Measurements from ENCODE around the gene PPP2R5B.

Gene PPP2R5B

DNA sequence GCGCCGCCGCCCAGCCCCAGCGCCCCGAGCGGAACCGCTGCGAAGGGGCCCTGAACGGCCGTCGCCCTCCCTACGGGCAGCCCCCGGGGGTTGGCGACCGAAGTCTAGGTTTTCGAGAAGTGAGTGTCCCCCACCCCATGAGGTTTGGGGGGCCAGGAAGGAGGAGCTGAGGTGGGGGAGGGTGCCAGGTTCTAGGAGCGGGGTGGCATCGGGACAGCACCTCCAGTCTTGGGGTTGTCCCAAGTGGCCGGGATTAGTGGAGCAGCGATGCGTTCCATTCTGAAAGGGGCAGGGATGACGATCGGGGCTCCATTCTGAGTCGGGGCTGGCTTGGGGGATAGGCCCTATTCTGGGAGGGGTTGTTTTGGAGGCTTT, 408 bp downstream of the PPP2R5B start:
- no peaks in the 10 kb centered on the region for H3K27me3 Mint-ChIP-seq
- H3K36me3 Mint-ChIP-seq (ENCODE audit: low read depth), result peaks cover 2% of the 10 kb centered on the region
- H3K4me3 Mint-ChIP-seq, result peak overlapping the region; percentile 87
- H3K27ac Mint-ChIP-seq, result no peak overlapping the region
- no peaks in the 10 kb centered on the region for H3K9me3 Mint-ChIP-seq
- H3K4me1 Mint-ChIP-seq (ENCODE audit: low read depth), result peaks cover 15% of the 10 kb centered on the region

DNA sequence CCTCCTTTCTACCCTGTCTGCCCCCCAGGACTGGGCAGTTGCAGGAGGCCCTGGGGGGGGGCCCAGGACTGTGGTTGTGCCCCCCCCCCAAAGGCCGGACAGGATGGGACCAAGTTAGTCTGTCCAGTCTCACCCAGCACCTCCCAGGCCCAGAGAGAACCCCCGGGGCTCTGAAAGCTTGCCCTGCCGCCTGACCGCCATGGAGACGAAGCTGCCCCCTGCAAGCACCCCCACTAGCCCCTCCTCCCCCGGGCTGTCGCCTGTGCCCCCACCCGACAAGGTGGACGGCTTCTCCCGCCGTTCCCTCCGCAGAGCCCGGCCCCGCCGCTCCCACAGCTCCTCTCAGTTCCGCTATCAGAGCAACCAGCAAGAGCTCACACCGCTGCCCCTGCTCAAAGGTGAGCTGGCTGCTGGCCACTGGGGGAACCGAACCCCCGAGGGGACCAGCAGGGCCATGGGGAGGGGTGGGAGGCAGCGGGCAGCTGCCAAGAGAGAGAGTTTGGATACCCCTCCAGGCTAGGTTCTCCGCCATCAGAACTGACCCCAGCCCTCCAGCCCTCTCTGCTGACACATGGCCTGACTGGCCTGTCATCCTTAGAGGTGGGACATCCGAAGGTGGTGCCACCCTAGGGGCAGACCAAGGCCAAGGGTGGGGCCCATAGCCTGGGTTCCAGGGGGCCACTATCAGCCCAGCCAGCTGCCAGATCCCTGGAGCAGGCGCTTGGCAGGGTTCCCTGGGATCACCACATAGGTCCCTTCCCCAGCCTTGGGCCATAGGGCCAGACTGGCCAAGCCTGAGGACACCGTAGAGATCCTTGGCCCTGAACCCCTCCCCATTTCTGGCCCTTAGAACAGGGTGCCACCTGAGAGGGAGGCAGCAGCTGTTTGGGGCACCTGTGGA, 1.3 kb downstream of the PPP2R5B start:
- Mint-ChIP-seq H3K36me3 (ENCODE audit: low read depth) (peaks cover 5% of the 10 kb centered on the region), H3K4me1 (ENCODE audit: low read depth) (peaks cover 15% of the 10 kb centered on the region), H3K27ac (no peak overlapping the region), H3K4me3 (peak overlapping the region; percentile 87), H3K9me3 (no peaks in the 10 kb centered on the region), H3K27me3 (no peaks in the 10 kb centered on the region)

DNA sequence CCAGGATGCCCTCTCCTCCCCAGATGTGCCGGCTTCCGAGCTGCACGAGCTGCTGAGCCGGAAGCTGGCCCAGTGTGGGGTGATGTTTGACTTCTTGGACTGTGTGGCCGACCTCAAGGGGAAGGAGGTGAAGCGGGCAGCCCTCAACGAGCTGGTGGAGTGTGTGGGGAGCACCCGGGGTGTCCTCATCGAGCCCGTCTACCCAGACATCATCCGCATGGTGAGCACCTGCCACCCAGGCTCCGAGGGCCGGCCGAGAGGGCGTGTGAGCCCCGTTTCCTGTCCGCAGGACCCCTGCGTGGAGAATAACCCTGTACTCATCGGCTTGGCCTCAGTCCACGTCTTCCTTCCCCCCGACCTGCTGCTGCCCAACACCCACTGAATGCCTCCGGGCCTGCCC, 2.2 kb downstream of the PPP2R5B start:
- no peaks in the 10 kb centered on the region for H3K27me3 Mint-ChIP-seq
- H3K9me3 Mint-ChIP-seq, result no peaks in the 10 kb centered on the region
- no peak overlapping the region for H3K27ac Mint-ChIP-seq
- H3K4me3 Mint-ChIP-seq, result no peak overlapping the region
- peaks cover 15% of the 10 kb centered on the region for H3K4me1 Mint-ChIP-seq (ENCODE audit: low read depth)
- H3K36me3 Mint-ChIP-seq (ENCODE audit: low read depth), result peaks cover 10% of the 10 kb centered on the region

DNA sequence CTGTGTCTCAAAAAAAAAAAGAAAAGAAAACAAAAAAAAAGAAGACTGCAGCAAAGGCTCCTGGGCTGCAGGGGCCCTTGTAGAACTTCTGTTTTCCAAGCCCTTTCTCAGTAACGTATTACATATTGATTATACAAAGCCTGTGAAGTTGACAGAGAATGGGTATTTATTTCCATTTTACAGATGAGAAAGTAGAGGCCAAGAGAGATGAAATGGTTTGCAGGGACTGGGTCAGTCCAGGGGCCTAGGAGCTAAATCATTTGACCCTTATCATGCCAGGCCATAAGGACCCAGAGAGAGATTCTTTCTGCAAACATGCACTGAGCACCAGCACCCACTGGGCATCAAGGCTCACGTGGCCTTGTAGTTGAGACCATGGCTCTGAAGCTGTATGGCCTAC, 4.5 kb downstream of the PPP2R5B start:
- Mint-ChIP-seq H3K9me3 (no peaks in the 10 kb centered on the region), H3K4me1 (ENCODE audit: low read depth) (peaks cover 11% of the 10 kb centered on the region), H3K27ac (no peak overlapping the region), H3K27me3 (no peaks in the 10 kb centered on the region), H3K36me3 (ENCODE audit: low read depth) (peaks cover 23% of the 10 kb centered on the region), H3K4me3 (no peak overlapping the region)

DNA sequence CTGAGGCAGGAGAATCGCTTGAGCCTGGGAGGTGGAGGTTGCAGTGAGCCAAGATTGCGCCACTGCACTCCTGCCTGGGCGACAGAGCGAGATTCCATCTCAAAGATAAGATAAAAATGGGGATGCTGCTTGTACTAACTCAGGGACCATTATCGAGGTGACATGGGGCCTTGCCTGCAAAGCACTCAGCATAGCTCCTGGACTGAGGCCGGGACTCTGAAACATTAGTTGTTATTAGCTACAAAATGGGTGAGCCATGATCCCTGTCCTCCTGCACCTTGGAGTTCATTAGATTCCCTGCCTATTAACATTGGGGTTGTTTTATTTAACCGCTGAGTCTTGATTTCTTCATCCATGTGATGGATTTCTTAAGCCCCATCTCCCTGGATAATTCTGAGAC, 5.1 kb downstream of the PPP2R5B start:
- Mint-ChIP-seq H3K9me3 (no peaks in the 10 kb centered on the region), H3K4me3 (no peak overlapping the region), H3K27me3 (no peaks in the 10 kb centered on the region), H3K4me1 (ENCODE audit: low read depth) (peaks cover 6% of the 10 kb centered on the region), H3K27ac (no peak overlapping the region), H3K36me3 (ENCODE audit: low read depth) (peaks cover 23% of the 10 kb centered on the region)

DNA sequence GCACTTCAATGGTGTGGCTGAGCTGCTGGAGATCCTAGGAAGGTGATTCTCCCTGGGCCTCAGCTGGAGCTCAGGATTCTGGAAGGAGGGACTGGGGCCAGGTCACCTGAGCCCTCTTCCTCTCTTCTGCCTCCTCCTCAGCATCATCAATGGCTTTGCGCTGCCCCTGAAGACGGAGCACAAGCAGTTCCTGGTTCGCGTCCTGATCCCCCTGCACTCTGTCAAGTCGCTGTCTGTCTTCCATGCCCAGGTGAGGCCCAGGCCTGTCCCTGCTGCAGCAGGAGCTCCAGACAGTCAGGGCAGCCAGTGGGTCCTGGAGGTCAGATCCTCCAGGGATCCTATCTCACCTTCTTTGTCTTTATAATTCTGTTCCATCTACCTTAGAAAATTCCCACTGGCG, 5.9 kb downstream of the PPP2R5B start:
- no peak overlapping the region for H3K27ac Mint-ChIP-seq
- H3K27me3 Mint-ChIP-seq, result no peaks in the 10 kb centered on the region
- no peaks in the 10 kb centered on the region for H3K9me3 Mint-ChIP-seq
- H3K36me3 Mint-ChIP-seq (ENCODE audit: low read depth), result peaks cover 23% of the 10 kb centered on the region
- peaks cover under 1% of the 10 kb centered on the region for H3K4me1 Mint-ChIP-seq (ENCODE audit: low read depth)
- no peak overlapping the region for H3K4me3 Mint-ChIP-seq

DNA sequence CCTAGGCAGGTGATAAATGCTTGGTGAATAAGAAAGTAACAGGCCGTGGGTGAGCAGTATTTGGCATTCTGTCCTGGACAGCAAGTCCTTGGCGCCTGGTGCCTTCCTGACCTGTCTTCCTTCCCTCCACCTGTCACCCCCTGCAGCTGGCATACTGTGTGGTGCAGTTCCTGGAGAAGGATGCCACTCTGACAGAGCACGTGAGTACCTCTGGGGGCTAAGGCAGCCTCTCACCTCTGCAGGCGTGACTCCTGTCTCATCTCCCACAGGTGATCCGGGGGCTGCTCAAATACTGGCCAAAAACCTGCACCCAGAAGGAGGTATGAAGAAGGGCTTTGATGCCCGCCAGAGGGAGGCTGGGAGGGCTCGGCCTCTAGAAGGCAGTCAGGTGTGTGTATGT, 6.8 kb downstream of the PPP2R5B start:
- H3K4me3 Mint-ChIP-seq, result no peak overlapping the region
- no peaks in the 10 kb centered on the region for H3K9me3 Mint-ChIP-seq
- H3K27ac Mint-ChIP-seq, result no peak overlapping the region
- H3K36me3 Mint-ChIP-seq (ENCODE audit: low read depth), result peaks cover 23% of the 10 kb centered on the region
- no peaks in the 10 kb centered on the region for H3K4me1 Mint-ChIP-seq (ENCODE audit: low read depth)
- no peaks in the 10 kb centered on the region for H3K27me3 Mint-ChIP-seq

DNA sequence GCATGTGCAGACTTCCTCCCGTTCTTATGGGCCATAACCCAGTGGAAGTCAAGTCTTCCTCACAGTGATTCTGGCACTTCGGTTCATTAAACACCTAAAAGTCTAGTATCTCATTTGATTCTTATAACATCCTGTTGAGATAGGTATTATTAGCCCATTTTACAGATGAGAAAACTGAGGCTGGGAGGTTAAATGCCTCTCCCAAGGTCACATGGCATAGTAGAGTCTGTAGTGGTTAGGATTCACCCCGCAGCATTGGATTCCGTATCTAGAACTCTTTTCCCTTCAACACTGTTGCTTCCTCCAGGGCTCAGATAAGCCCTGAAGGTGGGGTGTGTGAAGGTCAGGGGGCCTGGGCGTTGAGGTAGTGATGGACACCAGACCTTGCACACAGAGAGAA, 7.8 kb downstream of the PPP2R5B start:
- Mint-ChIP-seq H3K27ac (no peak overlapping the region), H3K4me3 (no peak overlapping the region), H3K27me3 (no peaks in the 10 kb centered on the region), H3K36me3 (ENCODE audit: low read depth) (peaks cover 23% of the 10 kb centered on the region), H3K9me3 (no peaks in the 10 kb centered on the region), H3K4me1 (ENCODE audit: low read depth) (no peaks in the 10 kb centered on the region)

DNA sequence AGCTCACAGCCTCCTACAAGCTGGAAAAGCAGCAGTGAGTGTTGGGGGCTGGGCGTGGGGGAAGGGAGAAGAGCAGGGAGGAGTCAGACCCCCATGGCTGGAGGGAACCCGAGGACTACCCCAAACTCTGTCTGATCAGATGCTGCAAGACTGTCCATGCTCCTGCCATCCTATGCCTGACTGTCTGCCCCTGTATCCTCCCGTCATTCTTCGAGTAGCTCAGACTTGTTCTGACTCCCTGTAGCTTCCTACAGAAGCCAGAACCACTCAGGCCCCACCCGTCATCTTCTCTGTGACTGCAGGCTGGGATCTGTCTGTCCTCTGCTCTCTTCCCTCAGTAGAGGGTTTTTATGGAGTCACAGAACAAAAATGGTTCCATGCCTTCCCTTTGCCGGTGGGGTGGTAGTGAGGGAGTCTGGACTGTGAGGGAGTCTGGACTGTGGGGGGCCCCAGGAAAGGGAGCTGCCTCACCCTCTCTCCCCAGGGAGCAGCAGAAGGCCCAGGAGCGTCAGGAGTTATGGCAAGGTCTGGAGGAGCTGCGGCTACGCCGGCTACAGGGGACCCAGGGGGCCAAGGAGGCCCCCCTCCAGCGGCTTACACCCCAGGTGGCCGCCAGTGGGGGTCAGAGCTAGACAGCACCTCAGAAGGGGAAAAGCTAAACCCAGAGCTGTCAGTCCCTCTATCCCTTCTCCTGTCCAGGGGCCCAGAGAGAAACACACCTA, 8.9 kb downstream of the PPP2R5B start:
- Mint-ChIP-seq H3K27ac (no peak overlapping the region), H3K4me3 (no peak overlapping the region), H3K4me1 (ENCODE audit: low read depth) (no peaks in the 10 kb centered on the region), H3K9me3 (no peaks in the 10 kb centered on the region), H3K27me3 (no peaks in the 10 kb centered on the region), H3K36me3 (ENCODE audit: low read depth) (peaks cover 23% of the 10 kb centered on the region)

DNA sequence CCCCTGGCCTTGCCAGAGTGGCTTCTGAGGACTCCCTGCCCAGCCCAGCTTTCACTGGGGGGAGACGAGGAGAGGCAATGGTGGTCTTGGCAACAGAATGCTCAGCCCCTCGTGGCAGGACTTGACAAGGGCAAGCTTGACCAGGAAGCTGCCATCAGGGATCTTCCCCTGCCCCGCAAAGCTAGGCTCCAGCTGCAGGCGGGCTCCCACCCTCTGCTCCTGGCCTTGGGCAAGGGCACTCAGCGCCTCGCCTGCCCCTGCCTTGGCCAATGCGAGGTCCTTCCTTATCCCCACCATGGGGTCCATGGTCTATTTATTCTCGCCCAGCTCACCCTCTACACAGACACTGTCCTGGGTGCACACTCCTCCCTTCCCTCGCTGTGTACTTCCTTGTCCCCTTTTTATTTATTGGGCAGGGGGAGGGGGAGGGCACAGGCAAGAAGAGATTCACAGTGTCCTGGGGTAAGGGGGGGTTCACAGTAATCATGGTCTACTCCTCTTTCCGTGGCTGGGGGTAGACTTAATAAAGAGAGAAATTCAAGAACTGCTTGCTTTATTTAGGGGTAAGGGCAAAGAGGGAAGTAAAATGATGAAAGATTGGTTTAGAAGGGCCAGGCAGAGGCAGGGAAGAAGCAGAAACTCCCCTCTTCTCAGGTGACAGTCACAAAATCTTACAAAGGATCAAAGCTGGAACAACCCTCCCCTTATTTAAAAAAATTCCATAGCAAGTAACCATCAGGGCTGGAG, 9.6 kb downstream of the PPP2R5B start:
- Mint-ChIP-seq H3K27me3 (no peaks in the 10 kb centered on the region), H3K9me3 (no peaks in the 10 kb centered on the region), H3K4me1 (ENCODE audit: low read depth) (no peaks in the 10 kb centered on the region), H3K4me3 (no peak overlapping the region), H3K36me3 (ENCODE audit: low read depth) (peaks cover 23% of the 10 kb centered on the region), H3K27ac (no peak overlapping the region)

DNA sequence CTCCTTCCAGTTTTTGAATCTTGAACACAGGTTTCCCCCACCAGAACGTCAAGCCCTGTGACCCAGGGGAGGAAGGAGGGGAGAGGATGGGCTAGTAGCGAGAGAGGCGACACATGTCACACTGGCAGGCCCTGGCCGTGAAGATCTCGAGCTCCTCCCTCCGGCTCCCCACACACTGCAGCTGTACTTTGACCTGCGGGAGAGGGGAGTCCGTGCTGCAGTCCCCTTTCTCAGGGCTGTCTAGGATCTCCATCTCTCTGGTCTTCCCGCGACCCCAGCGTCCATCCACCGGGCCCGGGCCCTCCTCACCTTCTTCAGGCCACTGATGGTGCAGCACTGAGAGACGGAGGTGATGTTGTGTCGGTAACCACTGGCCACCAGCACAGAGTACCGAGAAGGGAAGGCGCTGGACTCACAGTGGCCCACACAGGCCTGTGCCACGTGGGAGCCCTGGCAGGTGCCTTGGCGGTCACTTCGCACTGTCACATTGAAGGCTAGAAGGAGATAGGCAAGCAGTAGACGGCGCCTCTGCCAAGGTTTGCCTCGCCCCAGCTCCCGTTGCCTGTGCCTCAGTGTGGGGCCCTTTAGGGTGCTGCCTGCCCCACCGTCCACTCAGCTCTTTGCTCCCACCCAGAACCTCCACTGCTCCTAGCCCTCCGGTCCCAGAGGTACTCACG, 10.3 kb downstream of the PPP2R5B start:
- no peak overlapping the region for H3K4me3 Mint-ChIP-seq
- no peak overlapping the region for H3K27ac Mint-ChIP-seq
- H3K27me3 Mint-ChIP-seq, result no peaks in the 10 kb centered on the region

DNA sequence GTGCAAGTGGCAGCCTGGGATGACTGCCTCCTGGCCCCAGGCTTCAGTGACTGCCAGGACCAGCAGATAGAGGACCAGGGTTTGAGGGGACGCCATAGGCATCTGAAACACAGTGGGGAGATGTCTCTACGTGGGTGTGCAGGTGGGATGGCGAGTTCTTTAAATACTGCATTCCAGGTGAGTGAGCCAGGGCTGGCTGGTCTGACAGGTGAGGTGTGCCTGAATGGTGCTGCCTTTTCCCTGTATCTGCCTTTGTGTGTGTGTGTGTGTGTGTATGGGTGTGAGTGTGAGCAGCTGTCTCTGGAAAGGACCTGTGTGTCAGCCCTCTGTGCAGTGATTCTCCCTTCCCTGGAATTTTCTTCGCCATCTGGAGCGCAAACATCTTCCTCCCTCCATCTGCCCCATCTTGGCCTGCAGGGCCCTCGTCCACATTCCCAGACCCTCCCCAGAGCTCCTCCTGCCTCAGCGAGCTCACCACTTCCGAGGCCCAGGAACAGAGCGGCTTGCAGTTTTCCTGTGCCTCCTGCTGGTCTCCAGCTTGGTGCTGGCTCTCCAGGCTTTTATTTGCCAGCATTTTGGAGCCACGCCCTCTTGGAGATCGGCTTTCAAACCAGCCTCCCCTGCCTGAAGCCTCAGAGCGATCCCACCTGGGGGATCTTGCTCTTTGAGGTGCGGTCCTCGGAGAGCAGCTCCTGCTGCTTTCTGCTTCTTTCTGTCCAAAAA, 11.0 kb downstream of the PPP2R5B start, which contains the start of gene GPHA2:
TSS of gene GPHA2 (minus strand) at position 535 of the 723 bp plus-strand sequence. CDS start at position 102, 433 bp downstream.
- H3K4me1 Mint-ChIP-seq (ENCODE audit: low read depth), result no peaks in the 10 kb centered on the region
- no peak within 1 kb of the TSS for H3K27ac Mint-ChIP-seq
- no peaks in the 10 kb centered on the region for H3K9me3 Mint-ChIP-seq
- H3K27me3 Mint-ChIP-seq, result no peaks in the 10 kb centered on the region
- H3K36me3 Mint-ChIP-seq (ENCODE audit: low read depth), result peaks cover 19% of the 10 kb centered on the region
- H3K4me3 Mint-ChIP-seq, result no peak within 1 kb of the TSS

More for the DNA sequence above, 10.3 kb downstream of the PPP2R5B start:
- Mint-ChIP-seq H3K9me3 (no peaks in the 10 kb centered on the region), H3K4me1 (ENCODE audit: low read depth) (no peaks in the 10 kb centered on the region), H3K36me3 (ENCODE audit: low read depth) (peaks cover 22% of the 10 kb centered on the region)

DNA sequence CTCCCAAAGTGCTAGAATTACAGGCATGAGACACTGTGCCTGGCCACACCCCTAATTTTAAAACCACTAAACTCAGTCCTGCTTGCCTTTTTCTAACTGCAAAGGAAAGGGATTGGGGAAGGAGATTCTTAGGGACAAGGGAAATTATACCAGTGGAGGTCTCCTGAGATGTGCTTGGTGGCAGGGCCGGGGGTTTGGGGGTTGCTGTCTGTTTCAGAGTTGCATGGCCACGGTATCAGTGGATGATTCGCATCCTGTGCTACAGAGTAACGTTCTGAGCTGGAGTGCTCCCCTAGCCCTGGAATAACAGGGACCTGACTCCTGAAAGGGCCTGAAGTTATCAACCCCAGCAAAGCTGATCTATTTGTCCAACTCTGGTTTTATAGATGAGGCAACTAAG, 12.1 kb downstream of the PPP2R5B start:
- peaks cover 14% of the 10 kb centered on the region for H3K36me3 Mint-ChIP-seq (ENCODE audit: low read depth)
- H3K9me3 Mint-ChIP-seq, result no peaks in the 10 kb centered on the region
- H3K27me3 Mint-ChIP-seq, result peaks cover 2% of the 10 kb centered on the region
- H3K27ac Mint-ChIP-seq, result no peak overlapping the region
- no peaks in the 10 kb centered on the region for H3K4me1 Mint-ChIP-seq (ENCODE audit: low read depth)
- H3K4me3 Mint-ChIP-seq, result no peak overlapping the region

DNA sequence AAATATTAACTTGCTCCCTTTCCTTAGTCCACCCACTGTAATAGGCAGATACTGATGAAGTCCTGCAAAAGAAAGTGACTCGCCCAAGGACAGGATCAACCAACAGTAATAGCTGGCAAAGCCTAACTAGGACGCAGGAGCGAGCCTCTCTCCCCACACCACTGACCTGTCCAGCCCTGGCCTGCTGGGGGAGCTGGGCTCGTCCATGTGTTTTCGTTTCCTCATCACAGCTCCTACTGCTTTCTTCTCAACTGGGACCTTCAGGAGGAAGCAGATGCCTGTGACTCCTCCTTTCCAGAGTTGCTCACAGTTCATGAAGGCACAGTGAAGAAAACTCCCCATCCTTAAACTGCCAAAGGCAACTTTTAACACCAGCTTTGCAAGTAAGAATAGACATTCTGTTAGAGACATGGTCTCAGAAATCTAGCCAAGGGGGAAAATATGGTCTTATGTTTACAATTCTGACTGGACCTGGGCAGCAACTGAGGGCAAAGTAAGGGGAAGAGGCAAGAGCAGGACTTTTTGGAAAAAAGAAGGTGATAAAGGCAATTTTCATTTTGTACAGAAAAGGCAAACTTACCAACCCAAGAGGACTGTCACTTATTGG, 22.8 kb downstream of the PPP2R5B start:
- H3K36me3 Mint-ChIP-seq (ENCODE audit: low read depth), result no peaks in the 10 kb centered on the region
- peaks cover 16% of the 10 kb centered on the region for H3K27me3 Mint-ChIP-seq
- no peak overlapping the region for H3K27ac Mint-ChIP-seq
- H3K4me1 Mint-ChIP-seq (ENCODE audit: low read depth), result no peaks in the 10 kb centered on the region
- no peaks in the 10 kb centered on the region for H3K9me3 Mint-ChIP-seq
- H3K4me3 Mint-ChIP-seq, result no peak overlapping the region

Measured in stimulated activated naive CD8-positive, alpha-beta T cell treated with anti-CD3 and anti-CD28 coated beads, Interleukin-15, Interleukin-2, amounts not matched to agents 100 ng/mL and 50 ng/mL, for 24 hours (primary cell).